ENCODE data around the gene SLC7A10.
"Not testable (repeated sequence)": the region's sequence is repeated elsewhere in the genome, so short reads cannot be mapped to it uniquely, and the experiment has no call there.

Gene SLC7A10

GRCh38 chr19:33171222-33171795 is 54.3 kb downstream of the SLC7A10 start:
- TF ChIP-seq CTCF (IDR thresholded peaks at IDR 0.05; ENCODE audit: extremely low read depth, missing control alignments): no peak
- DNase-seq (ENCODE audit: low spot score): no peak

- TF ChIP-seq CTCF (IDR thresholded peaks at IDR 0.05; ENCODE audit: extremely low read depth, missing control alignments): no peak
Measured at GRCh38 chr19:33168528-33168927, 57.1 kb downstream of the SLC7A10 start.

GRCh38 chr19:33167438-33167837 is 58.2 kb downstream of the SLC7A10 start:
- DNase-seq (ENCODE audit: low spot score): no peak
- no peak for TF ChIP-seq CTCF (IDR thresholded peaks at IDR 0.05; ENCODE audit: extremely low read depth, missing control alignments)

More at GRCh38 chr19:33168528-33168927, 57.1 kb downstream of the SLC7A10 start:
- DNase-seq (ENCODE audit: low spot score): no peak

GRCh38 chr19:33166037-33166436 is 59.6 kb downstream of the SLC7A10 start:
- DNase-seq (ENCODE audit: low spot score): not testable (repeated sequence)

- no peak for TF ChIP-seq CTCF (IDR thresholded peaks at IDR 0.05; ENCODE audit: extremely low read depth, missing control alignments)
- no peak for DNase-seq (ENCODE audit: low spot score)
Measured at GRCh38 chr19:33163481-33163880, 62.2 kb downstream of the SLC7A10 start.

- no peak for TF ChIP-seq CTCF (IDR thresholded peaks at IDR 0.05; ENCODE audit: extremely low read depth, missing control alignments)
Measured at GRCh38 chr19:33161201-33161600, 64.4 kb downstream of the SLC7A10 start.

GRCh38 chr19:33159893-33160292 is 65.8 kb downstream of the SLC7A10 start:
- TF ChIP-seq CTCF (IDR thresholded peaks at IDR 0.05; ENCODE audit: extremely low read depth, missing control alignments): no peak
- no peak for DNase-seq (ENCODE audit: low spot score)

More at GRCh38 chr19:33161201-33161600, 64.4 kb downstream of the SLC7A10 start:
- no peak for DNase-seq (ENCODE audit: low spot score)

- DNase-seq (ENCODE audit: low spot score): no peak
- no peak for TF ChIP-seq CTCF (IDR thresholded peaks at IDR 0.05; ENCODE audit: extremely low read depth, missing control alignments)
Measured at GRCh38 chr19:33159149-33159548, 66.5 kb downstream of the SLC7A10 start.
